ENCODE results near the gene FAT1.
A peak's percentile ranks its signal among the peaks of the same experiment; 100 is the strongest.

The FAT1 gene

GRCh38 chr4:186695392-186695791 is 28.3 kb downstream of the FAT1 start:
- H3K4me1 Mint-ChIP-seq = peaks cover 16% of the 10 kb centered on the region
- no peak overlapping the region for H3K4me3 Mint-ChIP-seq

GRCh38 chr4:186693894-186694293 is 29.8 kb downstream of the FAT1 start:
- no peak for DNase-seq
- Mint-ChIP-seq H3K9me3 (peaks cover 50% of the 10 kb centered on the region), H3K36me3 (ENCODE audit: low read depth) (peaks cover 80% of the 10 kb centered on the region), H3K4me1 (peaks cover 17% of the 10 kb centered on the region), H3K4me3 (no peak overlapping the region), H3K27me3 (ENCODE audit: low read depth, poor library complexity) (no peaks in the 10 kb centered on the region), H3K27ac (no peak overlapping the region)
- TF ChIP-seq CTCF (IDR thresholded peaks at IDR 0.05) = no peak

More at GRCh38 chr4:186695392-186695791, 28.3 kb downstream of the FAT1 start:
- TF ChIP-seq CTCF (IDR thresholded peaks at IDR 0.05) = no peak
- no peaks in the 10 kb centered on the region for H3K27me3 Mint-ChIP-seq (ENCODE audit: low read depth, poor library complexity)
- H3K36me3 Mint-ChIP-seq (ENCODE audit: low read depth) = peaks cover 89% of the 10 kb centered on the region
- no peak overlapping the region for H3K27ac Mint-ChIP-seq
- peaks cover 50% of the 10 kb centered on the region for H3K9me3 Mint-ChIP-seq
- no peak for DNase-seq

GRCh38 chr4:186693159-186693815 is 30.4 kb downstream of the FAT1 start:
- no peaks in the 10 kb centered on the region for H3K27me3 Mint-ChIP-seq (ENCODE audit: low read depth, poor library complexity)
- no peak overlapping the region for H3K27ac Mint-ChIP-seq
- peaks cover 73% of the 10 kb centered on the region for H3K36me3 Mint-ChIP-seq (ENCODE audit: low read depth)
- no peak for DNase-seq
- peaks cover 20% of the 10 kb centered on the region for H3K4me1 Mint-ChIP-seq
- TF ChIP-seq CTCF (IDR thresholded peaks at IDR 0.05) = no peak
- H3K9me3 Mint-ChIP-seq = peaks cover 48% of the 10 kb centered on the region
- H3K4me3 Mint-ChIP-seq = no peak overlapping the region

DNA sequence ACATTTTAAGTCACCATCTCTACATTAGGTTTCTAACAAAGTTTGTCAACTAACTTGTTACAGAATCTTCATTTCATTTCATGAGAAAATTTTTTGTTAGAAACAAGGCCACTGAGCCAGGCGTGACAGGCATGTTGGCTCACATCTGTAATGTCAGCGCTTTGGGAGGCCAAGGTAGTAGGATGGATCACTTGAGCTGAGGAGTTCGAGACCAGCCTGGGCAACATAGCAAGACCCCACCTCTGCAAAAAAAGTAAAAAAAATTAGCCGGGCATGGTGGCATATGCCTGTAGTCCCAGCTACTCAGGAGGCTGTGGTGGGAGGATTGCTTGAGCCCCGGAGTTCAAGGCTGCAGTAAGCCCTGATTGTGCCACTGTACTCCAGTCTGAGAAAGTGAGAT is 32.3 kb downstream of the FAT1 start:
- DNase-seq = no peak
- TF ChIP-seq CTCF (IDR thresholded peaks at IDR 0.05) = no peak
- Mint-ChIP-seq H3K27me3 (ENCODE audit: low read depth, poor library complexity) (no peaks in the 10 kb centered on the region), H3K36me3 (ENCODE audit: low read depth) (peaks cover 56% of the 10 kb centered on the region), H3K27ac (no peak overlapping the region), H3K9me3 (peaks cover 35% of the 10 kb centered on the region), H3K4me3 (no peak overlapping the region), H3K4me1 (peaks cover 28% of the 10 kb centered on the region)

- no peaks in the 10 kb centered on the region for H3K27me3 Mint-ChIP-seq (ENCODE audit: low read depth, poor library complexity)
- TF ChIP-seq CTCF (IDR thresholded peaks at IDR 0.05) = no peak
- H3K4me1 Mint-ChIP-seq = peaks cover 46% of the 10 kb centered on the region
- H3K27ac Mint-ChIP-seq = peak overlapping the region; percentile 7
- no peak for DNase-seq
- H3K4me3 Mint-ChIP-seq = peak overlapping the region; percentile 12
- H3K9me3 Mint-ChIP-seq = peaks cover 18% of the 10 kb centered on the region
- peaks cover 37% of the 10 kb centered on the region for H3K36me3 Mint-ChIP-seq (ENCODE audit: low read depth)
Measured at GRCh38 chr4:186689476-186689875, 34.2 kb downstream of the FAT1 start.

Data from nephron progenitor cell (in vitro differentiated cells).